MM.1S (cell line): Measurements from ENCODE around the gene IRX6.

Experiments used
- DNase-seq: peaks from one replicate; pipeline ENCODE4 v3.0.0-alpha.2; 2015
- H2AFZ ChIP-seq: fragments of 300-600 bp; sonication (generic); 2 replicates; pipeline ENCODE4 v1.6.0; 2016; ENCODE audit warnings: antibody characterized with exemption, low read length
- H3F3A ChIP-seq: fragments of 300-600 bp; sonication (generic); 2 replicates; pipeline ENCODE4 v1.6.1; 2016; ENCODE audit warnings: mild to moderate bottlenecking, antibody characterized with exemption, low read length, moderate library complexity, mixed read lengths; ENCODE audit not compliant: insufficient read depth
- H3K27ac ChIP-seq: fragments of 300-600 bp; sonication (generic); 2 replicates; pipeline ENCODE4 v1.5.1; 2016; ENCODE audit warnings: mild to moderate bottlenecking, low read length
- H3K27me3 ChIP-seq: fragments of 300-600 bp; sonication (generic); replicated peaks from 2 replicates; pipeline ENCODE4 v1.6.0; 2016; ENCODE audit warnings: low read length; ENCODE audit not compliant: insufficient read depth
- H3K36me3 ChIP-seq: fragments of 300-600 bp; sonication (generic); replicated peaks from 2 replicates; pipeline ENCODE4 v1.6.1; 2016; ENCODE audit warnings: mild to moderate bottlenecking, low read length, mixed read lengths; ENCODE audit not compliant: insufficient read depth
- H3K4me1 ChIP-seq: fragments of 300-600 bp; sonication (generic); 2 replicates; pipeline ENCODE4 v1.6.1; 2016; ENCODE audit warnings: low read length, mixed read lengths
- H3K4me2 ChIP-seq: fragments of 300-600 bp; sonication (generic); 2 replicates; pipeline ENCODE4 v1.6.0; 2016; ENCODE audit warnings: low read depth, low read length
- H3K4me3 ChIP-seq: fragments of 300-600 bp; sonication (generic); 2 replicates; pipeline ENCODE4 v1.5.1; 2016; ENCODE audit warnings: low read length, mixed read lengths
- H3K79me2 ChIP-seq: fragments of 300-600 bp; sonication (generic); 2 replicates; pipeline ENCODE4 v1.6.1; 2016; ENCODE audit warnings: mixed run types, low read length, mixed read lengths
- H3K9ac ChIP-seq: fragments of 300-600 bp; sonication (generic); 2 replicates; pipeline ENCODE4 v1.6.1; 2016; ENCODE audit warnings: low read length, mixed read lengths
- H3K9me2 ChIP-seq: fragments of 300-600 bp; sonication (generic); replicated peaks from 2 replicates; pipeline ENCODE4 v1.6.1; 2016; ENCODE audit warnings: mild to moderate bottlenecking, low read length, mixed read lengths; ENCODE audit not compliant: insufficient read depth
- H3K9me3 ChIP-seq: fragments of 300-600 bp; sonication (generic); replicated peaks from 2 replicates; pipeline ENCODE4 v1.6.1; 2016; ENCODE audit warnings: mild to moderate bottlenecking, low read length, mixed read lengths; ENCODE audit not compliant: insufficient read depth
- H4K20me1 ChIP-seq: fragments of 300-600 bp; sonication (generic); 2 replicates; pipeline ENCODE4 v1.6.1; 2016; ENCODE audit warnings: mild to moderate bottlenecking, low read length, moderate library complexity, mixed read lengths; ENCODE audit not compliant: insufficient read depth
- CTCF ChIP-seq: fragments of 300-600 bp; sonication (generic); IDR thresholded peaks from 2 replicates; pipeline ENCODE4 v1.5.1; 2016; ENCODE audit warnings: antibody characterized with exemption, low read length, mixed read lengths
- EZH2 ChIP-seq: fragments of 300-600 bp; sonication (generic); optimal IDR thresholded peaks from 2 replicates; pipeline ENCODE3; 2017; ENCODE audit warnings: low read depth, mild to moderate bottlenecking, antibody characterized with exemption, low read length, mixed read lengths
- EZH2phosphoT487 ChIP-seq: fragments of 300-600 bp; sonication (generic); IDR thresholded peaks from 2 replicates; pipeline ENCODE4 v1.6.1; 2018; ENCODE audit warnings: antibody characterized with exemption, low read length

Gene IRX6

GRCh38 chr16:55329791-55330428 lies 5.9 kb downstream of the IRX6 start:
- Histone ChIP-seq H3K9ac (no peak overlapping the region), H3K4me2 (no peak overlapping the region), H3K9me3 (no peaks in the 10 kb centered on the region), H3F3A (no peaks in the 10 kb centered on the region), H3K4me3 (no peak overlapping the region), H3K27ac (no peak overlapping the region), H3K36me3 (no peaks in the 10 kb centered on the region), H3K27me3 (no peaks in the 10 kb centered on the region), H3K79me2 (no peaks in the 10 kb centered on the region), H3K4me1 (no peaks in the 10 kb centered on the region), H2AFZ (no peak overlapping the region), H3K9me2 (no peaks in the 10 kb centered on the region), H4K20me1 (no peaks in the 10 kb centered on the region)
- TF ChIP-seq EZH2phosphoT487 (no peak), CTCF (no peak), EZH2 (no peak)
- DNase-seq = no peak

GRCh38 chr16:55330781-55331647 lies 7.0 kb downstream of the IRX6 start:
- no peak for TF ChIP-seq CTCF
- TF ChIP-seq EZH2phosphoT487 = no peak
- TF ChIP-seq EZH2 = no peak
- no peak overlapping the region for H3K27ac ChIP-seq
- no peak for DNase-seq
- H3K79me2 ChIP-seq = no peaks in the 10 kb centered on the region
- no peaks in the 10 kb centered on the region for H4K20me1 ChIP-seq
- H3K9me3 ChIP-seq = no peaks in the 10 kb centered on the region
- H3K4me3 ChIP-seq = no peak overlapping the region
- H3K4me2 ChIP-seq = no peak overlapping the region
- no peak overlapping the region for H2AFZ ChIP-seq
- H3K9me2 ChIP-seq = no peaks in the 10 kb centered on the region
- H3K4me1 ChIP-seq = no peaks in the 10 kb centered on the region
- no peaks in the 10 kb centered on the region for H3K36me3 ChIP-seq
- no peaks in the 10 kb centered on the region for H3F3A ChIP-seq
- H3K9ac ChIP-seq = no peak overlapping the region
- H3K27me3 ChIP-seq = no peaks in the 10 kb centered on the region

GRCh38 chr16:55331648-55332185 lies 7.7 kb downstream of the IRX6 start:
- no peak overlapping the region for H3K9ac ChIP-seq
- no peak for TF ChIP-seq EZH2phosphoT487
- TF ChIP-seq CTCF = no peak
- TF ChIP-seq EZH2 = no peak
- H4K20me1 ChIP-seq = no peaks in the 10 kb centered on the region
- no peak overlapping the region for H3K4me3 ChIP-seq
- H3K27ac ChIP-seq = no peak overlapping the region
- H2AFZ ChIP-seq = no peak overlapping the region
- no peak for DNase-seq
- H3K9me2 ChIP-seq = no peaks in the 10 kb centered on the region
- H3F3A ChIP-seq = no peaks in the 10 kb centered on the region
- no peaks in the 10 kb centered on the region for H3K4me1 ChIP-seq
- no peak overlapping the region for H3K4me2 ChIP-seq
- no peaks in the 10 kb centered on the region for H3K27me3 ChIP-seq
- no peaks in the 10 kb centered on the region for H3K79me2 ChIP-seq
- no peaks in the 10 kb centered on the region for H3K9me3 ChIP-seq
- no peaks in the 10 kb centered on the region for H3K36me3 ChIP-seq
